Measurements from ENCODE around the gene EIF4G3.
"Not testable (repeated sequence)": the region's sequence is repeated elsewhere in the genome, so short reads cannot be mapped to it uniquely, and the experiment has no call there.

The EIF4G3 gene

DNA sequence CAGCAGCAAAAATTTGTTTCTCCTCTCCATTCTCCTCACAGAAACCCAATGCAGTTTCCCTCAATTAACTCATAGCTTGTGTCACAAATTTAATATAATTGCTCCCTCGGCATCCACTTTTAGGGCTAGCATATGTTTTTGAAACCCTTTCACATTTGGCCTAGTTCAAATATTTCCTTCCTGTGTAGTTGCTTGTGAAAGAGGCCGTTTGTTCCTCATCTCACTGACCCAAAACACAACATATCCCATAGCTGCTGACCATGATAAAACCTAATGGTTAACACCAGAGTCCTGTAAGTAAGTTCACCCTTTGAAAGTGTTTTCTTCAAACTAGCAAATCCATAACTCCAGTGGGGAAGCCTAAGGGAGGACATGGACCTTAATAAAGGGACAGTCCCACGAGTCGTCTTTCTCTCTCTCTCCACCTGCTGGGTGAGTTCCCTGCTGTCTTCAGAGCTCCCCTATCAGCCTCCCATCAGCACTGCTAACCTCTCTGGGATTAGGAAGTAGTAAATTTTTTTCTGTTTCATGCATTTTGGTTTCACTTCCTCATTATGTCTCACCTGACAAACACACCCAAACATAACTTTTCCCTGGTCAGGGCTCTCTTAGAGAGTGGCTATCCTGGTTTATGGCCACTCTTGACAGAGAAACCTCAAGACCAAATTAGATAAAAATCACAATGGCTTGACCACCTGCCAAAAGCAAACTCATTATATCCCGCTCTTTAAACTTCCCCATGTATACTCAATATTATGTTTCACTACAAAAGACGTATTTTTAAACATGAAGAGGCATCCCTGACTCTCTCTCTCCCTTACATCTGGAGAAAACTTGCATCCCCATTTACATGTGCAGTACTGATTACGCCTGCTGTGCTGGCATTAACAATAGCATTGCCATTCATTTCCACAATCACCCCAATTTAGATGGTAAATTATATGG is 211.9 kb downstream of the EIF4G3 start:
- DNase-seq (ENCODE audit: extremely low read depth in 1 of 2, low read depth in 1 of 2), result no peak

- no peak for DNase-seq (ENCODE audit: extremely low read depth in 1 of 2, low read depth in 1 of 2)
These were observed 214.0 kb downstream of the EIF4G3 start for GRCh38 chr1:20962576-20963258.

GRCh38 chr1:20958430-20958829 is 218.3 kb downstream of the EIF4G3 start:
- DNase-seq (ENCODE audit: extremely low read depth in 1 of 2, low read depth in 1 of 2), result no peak

DNA sequence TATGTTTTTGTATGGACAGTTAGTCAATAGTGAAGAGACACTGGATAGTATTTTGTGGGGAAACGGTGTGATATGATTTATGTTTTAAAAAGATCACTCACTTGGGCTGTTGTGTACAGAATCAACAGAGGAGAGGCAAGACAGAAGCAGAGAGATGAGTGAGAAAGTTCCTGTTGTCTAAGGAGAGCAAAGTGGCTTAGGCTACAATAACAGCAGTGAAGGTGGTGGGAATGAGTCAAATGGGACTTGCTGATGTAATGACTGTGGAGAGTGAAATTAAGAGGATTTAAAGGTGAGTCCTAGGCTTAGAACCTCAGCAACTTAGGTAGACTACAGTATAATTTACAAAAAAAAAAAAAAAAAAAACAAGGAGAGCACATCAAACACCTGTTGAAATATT is 220.4 kb downstream of the EIF4G3 start:
- no peak for DNase-seq (ENCODE audit: extremely low read depth in 1 of 2, low read depth in 1 of 2)

GRCh38 chr1:20950679-20951078 is 226.0 kb downstream of the EIF4G3 start:
- DNase-seq (ENCODE audit: extremely low read depth in 1 of 2, low read depth in 1 of 2), result no peak

GRCh38 chr1:20949871-20950590 is 226.7 kb downstream of the EIF4G3 start:
- DNase-seq (ENCODE audit: extremely low read depth in 1 of 2, low read depth in 1 of 2), result no peak

- no peak for DNase-seq (ENCODE audit: extremely low read depth in 1 of 2, low read depth in 1 of 2)
These were observed 228.6 kb downstream of the EIF4G3 start for GRCh38 chr1:20948101-20948500.

DNA sequence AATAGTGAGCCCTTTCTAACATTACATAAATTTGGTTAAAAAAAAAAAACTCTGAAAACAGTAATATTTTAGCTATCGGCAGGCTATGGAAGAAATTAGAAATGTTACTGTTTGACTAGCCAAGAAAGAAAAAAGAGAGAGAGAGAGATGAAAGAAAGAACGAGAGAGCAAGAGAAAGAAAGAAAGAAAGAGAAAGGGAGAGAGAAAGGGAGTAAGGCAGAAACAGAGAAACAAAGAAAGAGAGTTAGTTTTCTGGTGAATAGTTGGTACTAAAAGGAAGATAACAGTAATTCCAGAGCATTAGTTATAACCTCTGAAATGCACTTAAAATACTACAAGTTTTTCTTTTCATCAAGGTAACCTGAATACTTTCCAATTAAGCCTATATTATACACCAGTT is 229.3 kb downstream of the EIF4G3 start:
- no peak for DNase-seq (ENCODE audit: extremely low read depth in 1 of 2, low read depth in 1 of 2)

DNA sequence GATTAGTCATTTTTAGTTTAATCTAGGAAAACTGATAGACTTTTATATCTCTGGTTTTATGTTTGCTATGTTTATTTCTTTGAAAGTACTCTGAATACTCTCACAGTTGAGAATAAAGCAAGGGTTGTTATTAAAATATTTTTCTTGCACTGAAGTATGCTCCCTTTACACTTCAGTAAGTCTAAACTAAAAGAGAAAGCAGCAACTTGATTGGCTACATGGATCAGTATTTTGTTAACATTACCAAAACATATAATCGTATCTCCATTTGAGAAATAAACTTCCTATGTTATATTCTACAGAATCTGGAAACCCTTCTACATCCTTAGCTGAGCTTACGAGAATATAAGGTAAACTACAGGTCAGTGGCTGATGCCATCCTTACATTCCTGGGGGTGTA is 240.1 kb downstream of the EIF4G3 start:
- DNase-seq (ENCODE audit: extremely low read depth in 1 of 2, low read depth in 1 of 2), result no peak

- no peak for DNase-seq (ENCODE audit: extremely low read depth in 1 of 2, low read depth in 1 of 2)
These were observed 240.5 kb downstream of the EIF4G3 start for GRCh38 chr1:20936216-20936615.

GRCh38 chr1:20935717-20936116 is 241.0 kb downstream of the EIF4G3 start:
- DNase-seq (ENCODE audit: extremely low read depth in 1 of 2, low read depth in 1 of 2), result no peak

GRCh38 chr1:20932437-20932977 is 244.2 kb downstream of the EIF4G3 start:
- no peak for DNase-seq (ENCODE audit: extremely low read depth in 1 of 2, low read depth in 1 of 2)

- DNase-seq (ENCODE audit: extremely low read depth in 1 of 2, low read depth in 1 of 2), result no peak
These were observed 244.7 kb downstream of the EIF4G3 start for GRCh38 chr1:20931930-20932436.

DNA sequence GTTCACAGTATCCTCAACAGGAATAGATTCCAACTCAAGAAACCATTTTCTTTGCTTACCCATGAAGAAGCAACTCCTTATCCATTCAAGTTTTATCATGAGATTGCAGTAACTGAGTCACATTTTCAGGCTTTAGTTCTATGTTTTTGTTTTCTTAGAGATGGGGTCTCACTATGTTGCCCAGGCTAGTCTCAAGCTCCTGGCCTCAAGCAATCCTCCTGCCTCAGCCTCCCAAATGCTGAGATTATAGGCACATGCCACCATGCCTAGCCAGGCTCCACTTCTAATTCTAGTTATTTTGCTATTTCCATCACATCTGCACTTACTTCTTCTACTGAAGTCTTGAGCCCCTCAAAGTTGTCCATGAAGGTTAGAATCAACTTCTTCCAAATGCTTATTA is 246.3 kb downstream of the EIF4G3 start:
- no peak for DNase-seq (ENCODE audit: extremely low read depth in 1 of 2, low read depth in 1 of 2)

DNA sequence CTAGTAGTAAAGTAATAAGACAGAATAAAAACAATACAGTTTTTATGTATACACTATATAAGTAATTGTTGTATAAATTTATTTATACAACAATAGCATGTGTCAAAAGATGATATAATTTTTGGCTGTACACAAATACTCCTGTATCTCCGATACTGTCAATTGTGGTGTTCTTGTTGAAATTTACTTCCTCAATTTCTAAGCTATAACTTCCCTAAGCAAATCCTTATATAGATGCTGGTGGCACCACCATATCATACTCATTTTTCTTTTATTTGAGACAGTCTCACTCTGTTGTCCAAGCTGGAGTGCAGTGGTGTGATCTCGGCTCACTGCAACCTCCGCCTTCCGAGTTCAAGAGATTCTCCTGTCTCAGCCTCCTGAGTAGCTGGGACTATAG is 248.6 kb downstream of the EIF4G3 start:
- DNase-seq (ENCODE audit: extremely low read depth in 1 of 2, low read depth in 1 of 2), result no peak

DNA sequence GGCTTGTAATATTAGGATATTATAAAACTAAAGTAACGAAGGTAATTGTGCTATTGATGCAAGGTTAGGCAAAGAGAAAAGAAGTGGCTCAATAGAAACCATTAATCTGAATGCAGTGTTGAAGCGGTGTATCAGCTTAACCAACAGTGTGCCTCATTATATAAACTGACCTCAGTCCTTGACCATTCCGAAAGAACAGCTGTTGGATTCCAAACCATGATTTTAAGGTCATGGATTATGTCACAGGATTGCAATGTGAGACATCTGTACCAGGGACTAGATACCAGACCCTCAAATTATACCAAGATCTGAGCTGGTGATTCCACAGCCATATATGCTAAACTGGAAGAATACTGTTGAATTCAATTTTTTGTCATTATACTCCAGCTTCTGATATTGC is 255.4 kb downstream of the EIF4G3 start:
- DNase-seq (ENCODE audit: extremely low read depth in 1 of 2, low read depth in 1 of 2), result no peak

- no peak for DNase-seq (ENCODE audit: extremely low read depth in 1 of 2, low read depth in 1 of 2)
These were observed 263.5 kb downstream of the EIF4G3 start for GRCh38 chr1:20913242-20913641.

- DNase-seq (ENCODE audit: extremely low read depth in 1 of 2, low read depth in 1 of 2), result not testable (repeated sequence)
These were observed 269.2 kb downstream of the EIF4G3 start for GRCh38 chr1:20907526-20907925.

DNA sequence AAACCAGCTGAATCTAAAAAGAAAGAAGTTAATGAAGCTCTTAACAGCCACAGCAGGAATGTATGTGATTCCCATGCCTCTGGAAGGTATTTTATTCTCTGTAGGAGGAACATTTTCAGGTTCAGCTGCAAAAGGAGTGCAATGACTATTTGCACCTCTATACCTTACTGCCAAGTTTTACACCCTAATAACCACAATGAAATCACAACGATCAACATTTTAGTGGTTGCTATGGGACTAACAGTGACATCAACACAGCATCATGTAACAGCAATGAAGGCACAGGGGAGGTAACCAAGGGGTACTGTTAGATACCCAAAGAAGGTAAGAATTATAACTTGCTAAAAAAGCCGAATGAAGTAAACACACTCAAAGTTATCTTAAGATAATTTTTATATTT is 273.3 kb downstream of the EIF4G3 start:
- DNase-seq (ENCODE audit: extremely low read depth in 1 of 2, low read depth in 1 of 2), result no peak

GRCh38 chr1:20900056-20900455 is 276.6 kb downstream of the EIF4G3 start:
- DNase-seq (ENCODE audit: extremely low read depth in 1 of 2, low read depth in 1 of 2), result no peak
